IMR-90 (cell line): ENCODE results near the gene SRMS. TPM values are rescaled to one million over a fixed set of nuclear protein-coding genes. Genes with fewer than 3 reads are reported as not detected.

Source experiments
- ATAC-seq: fragments of 200-7000 bp; cut with Tn5 transposase; 2 replicates; pipeline ENCODE4 v1.9.1; 2020; ENCODE audit warnings: low read depth, mild to moderate bottlenecking, moderate library complexity
- BruUV-seq: library from RNA; stranded (reverse); fragments of 400-500 nt; replicated peaks from 2 replicates; lab custom pipeline; 2021; lab: Mats Ljungman, UMichigan
- CTCF ChIA-PET: fragments of 300-600 bp; formaldehyde crosslinking; extraction: SDS; loops from one replicate; lab custom pipeline; 2021; ENCODE audit warnings: antibody characterized with exemption; lab: Yijun Ruan, JAX
- POLR2A ChIA-PET: fragments of 300-600 bp; sonication (Branson Sonifier 250); formaldehyde crosslinking; loops from one replicate; lab custom pipeline; 2022; ENCODE audit warnings: antibody characterized with exemption; ENCODE audit not compliant: unreplicated experiment; lab: Charles Lee
- DNase-seq: peaks from one replicate; pipeline ENCODE4 v3.0.0; 2013
- H2AFZ ChIP-seq: replicated peaks from 2 replicates; pipeline ENCODE3; 2013; ENCODE audit warnings: low read length, mild to moderate bottlenecking; ENCODE audit not compliant: poor library complexity
- H2AK5ac ChIP-seq: 2 replicates; pipeline ENCODE4 v1.6.1; 2013; ENCODE audit warnings: low read depth, low read length, inconsistent platforms
- H2AK9ac ChIP-seq: replicated peaks from 2 replicates; pipeline ENCODE3; 2013; ENCODE audit warnings: mild to moderate bottlenecking, low read depth, low read length, moderate library complexity; ENCODE audit not compliant: poor library complexity
- H2BK120ac ChIP-seq: 2 replicates; pipeline ENCODE4 v1.6.1; 2013; ENCODE audit warnings: low read depth, low read length, inconsistent platforms
- H2BK15ac ChIP-seq: 3 replicates; pipeline ENCODE4 v1.6.1; 2013; ENCODE audit warnings: low read depth, low read length, inconsistent platforms
- H2BK20ac ChIP-seq: 2 replicates; pipeline ENCODE4 v1.6.1; 2013; ENCODE audit warnings: low read depth, mild to moderate bottlenecking, inconsistent platforms, low read length, moderate library complexity
- H2BK5ac ChIP-seq: 2 replicates; pipeline ENCODE4 v1.6.1; 2013; ENCODE audit warnings: mild to moderate bottlenecking, low read depth, low read length, inconsistent platforms; ENCODE audit not compliant: poor library complexity, severe bottlenecking
- H3K14ac ChIP-seq: replicated peaks from 2 replicates; pipeline ENCODE4 v1.6.1; 2013; ENCODE audit warnings: low read depth, low read length, inconsistent platforms
- H3K18ac ChIP-seq: 2 replicates; pipeline ENCODE4 v1.6.1; 2013; ENCODE audit warnings: low read depth, low read length, control low read depth
- H3K23ac ChIP-seq: 2 replicates; pipeline ENCODE4 v1.6.1; 2013; ENCODE audit warnings: low read depth, low read length, inconsistent platforms
- H3K27ac ChIP-seq: 2 replicates; pipeline ENCODE4 v1.5.1; 2013; ENCODE audit warnings: mild to moderate bottlenecking, control low read depth, low read length; ENCODE audit not compliant: insufficient read depth
- H3K27me3 ChIP-seq: 2 replicates; pipeline ENCODE4 v1.6.1; 2013; ENCODE audit warnings: low read length; ENCODE audit not compliant: control insufficient read depth, insufficient read depth
- H3K36me3 ChIP-seq: 2 replicates; pipeline ENCODE4 v1.6.1; 2013; ENCODE audit warnings: low read length, mixed read lengths; ENCODE audit not compliant: control insufficient read depth, insufficient read depth
- H3K4ac ChIP-seq: 2 replicates; pipeline ENCODE4 v1.6.1; 2013; ENCODE audit warnings: low read depth, low read length, inconsistent platforms
- H3K4me1 ChIP-seq: 2 replicates; pipeline ENCODE4 v1.6.1; 2013; ENCODE audit warnings: low read length, mixed read lengths; ENCODE audit not compliant: control insufficient read depth, insufficient read depth
- H3K4me2 ChIP-seq: 2 replicates; pipeline ENCODE4 v1.6.1; 2013; ENCODE audit warnings: low read depth, mild to moderate bottlenecking, control low read depth, low read length, moderate library complexity
- H3K4me3 ChIP-seq: 2 replicates; pipeline ENCODE4 v1.5.1; 2013; ENCODE audit warnings: low read depth, mild to moderate bottlenecking, control low read depth, low read length, moderate library complexity; ENCODE audit not compliant: insufficient read depth
- H3K56ac ChIP-seq: 2 replicates; pipeline ENCODE4 v1.6.1; 2013; ENCODE audit warnings: low read length, inconsistent platforms; ENCODE audit not compliant: insufficient read depth; ENCODE audit errors: extremely low read depth
- H3K79me1 ChIP-seq, 2 experiments: 2 replicates each; pipeline ENCODE4 v1.6.1; 2013; ENCODE audit warnings: low read length in 2 of 2, inconsistent platforms in 1 of 2, low read depth in 1 of 2
- H3K9ac ChIP-seq: 2 replicates; pipeline ENCODE4 v1.6.1; 2013; ENCODE audit warnings: low read depth, low read length, control low read depth
- H3K9me1 ChIP-seq: 2 replicates; pipeline ENCODE4 v1.6.1; 2013; ENCODE audit warnings: low read length, inconsistent platforms; ENCODE audit not compliant: insufficient read depth
- H3K9me3 ChIP-seq: 2 replicates; pipeline ENCODE4 v1.6.1; 2013; ENCODE audit warnings: low read length; ENCODE audit not compliant: control insufficient read depth, insufficient read depth
- H4K20me1 ChIP-seq: 2 replicates; pipeline ENCODE4 v1.6.1; 2013; ENCODE audit warnings: low read length, inconsistent platforms; ENCODE audit not compliant: insufficient read depth
- H4K5ac ChIP-seq: 2 replicates; pipeline ENCODE4 v1.6.1; 2013; ENCODE audit warnings: mild to moderate bottlenecking, low read depth, low read length, control low read depth
- H4K8ac ChIP-seq, 2 experiments: 2 replicates each; pipeline ENCODE4 v1.6.1; 2013; ENCODE audit warnings: low read depth in 2 of 2, low read length in 2 of 2, control low read depth in 1 of 2, inconsistent platforms in 1 of 2
- H4K91ac ChIP-seq: 2 replicates; pipeline ENCODE4 v1.6.1; 2013; ENCODE audit warnings: low read depth, low read length, inconsistent platforms; ENCODE audit not compliant: insufficient read depth
- BHLHE40 ChIP-seq: fragments of 150-350 bp; IDR thresholded peaks from 2 replicates; pipeline ENCODE4 v1.6.1; 2016; ENCODE audit warnings: mild to moderate bottlenecking, low read depth, low read length
- CEBPB ChIP-seq: IDR thresholded peaks from 2 replicates; pipeline ENCODE4 v1.6.1; 2012; ENCODE audit warnings: low read depth, low read length, improper control_type of control experiment
- CHD1 ChIP-seq: IDR thresholded peaks from 2 replicates; pipeline ENCODE4 v1.6.1; 2012; ENCODE audit warnings: low read depth, low read length, improper control_type of control experiment
- CTCF ChIP-seq: conservative IDR thresholded peaks from 2 replicates; pipeline ENCODE4 v1.5.1; 2012; ENCODE audit warnings: mild to moderate bottlenecking, low read depth, low read length, improper control_type of control experiment
- ELK1 ChIP-seq: fragments of 150-350 bp; IDR thresholded peaks from 2 replicates; pipeline ENCODE4 v1.6.1; 2016; ENCODE audit warnings: low read depth, mild to moderate bottlenecking, low read length, moderate library complexity, borderline replicate concordance
- FOS ChIP-seq: fragments of 150-350 bp; IDR thresholded peaks from 2 replicates; pipeline ENCODE4 v1.6.1; 2016; ENCODE audit warnings: low read depth, low read length
- MAFK ChIP-seq: IDR thresholded peaks from 2 replicates; pipeline ENCODE4 v1.6.1; 2012; ENCODE audit warnings: low read depth, low read length, improper control_type of control experiment
- MAZ ChIP-seq: IDR thresholded peaks from 2 replicates; pipeline ENCODE4 v1.6.1; 2012; ENCODE audit warnings: low read depth, mild to moderate bottlenecking, low read length, improper control_type of control experiment, moderate library complexity, borderline replicate concordance
- MXI1 ChIP-seq: IDR thresholded peaks from 2 replicates; pipeline ENCODE4 v1.6.1; 2012; ENCODE audit warnings: low read depth, mild to moderate bottlenecking, low read length, moderate library complexity, borderline replicate concordance
- NFE2L2 ChIP-seq: fragments of 150-350 bp; IDR thresholded peaks from 2 replicates; pipeline ENCODE4 v1.6.1; 2016; ENCODE audit warnings: low read depth, mild to moderate bottlenecking, low read length
- POLR2A ChIP-seq: IDR thresholded peaks from 2 replicates; pipeline ENCODE4 v1.6.1; 2012; ENCODE audit warnings: mild to moderate bottlenecking, low read depth, low read length
- RAD21 ChIP-seq: IDR thresholded peaks from 2 replicates; pipeline ENCODE4 v1.6.1; 2012; ENCODE audit warnings: low read length, improper control_type of control experiment
- RFX5 ChIP-seq: IDR thresholded peaks from 2 replicates; pipeline ENCODE4 v1.8.0; 2012; ENCODE audit warnings: low read depth, mild to moderate bottlenecking, low read length, moderate library complexity
- SMC3 ChIP-seq: fragments of 150-350 bp; IDR thresholded peaks from 2 replicates; pipeline ENCODE4 v1.6.1; 2016; ENCODE audit warnings: low read depth, mild to moderate bottlenecking, antibody characterized with exemption, low read length, moderate library complexity
- WGBS, 2 experiments: methylation state at CpG; one replicate each; pipeline versions ENCODE4 v1.1.5 to v1.1.7; 2013; ENCODE audit warnings: missing lambda C conversion rate in 2 of 2; ENCODE audit not compliant: insufficient read length in 1 of 2; ENCODE audit errors: extremely low coverage in 2 of 2; 5-methylcytosine and 5-hydroxymethylcytosine counted together
- dilution Hi-C: fragments of 300-500 bp; cut with HindIII; formaldehyde crosslinking; loops from one replicate; pipeline ENCODE4 v1.14.3; 2018; ENCODE audit warnings: low sequenced_read_pairs; ENCODE audit not compliant: unreplicated experiment
- in situ Hi-C: fragments of 300-500 bp; cut with MboI; formaldehyde crosslinking; loops from 3 replicates; pipeline ENCODE4 v1.14.3; 2019; ENCODE audit warnings: low sequenced_read_pairs, inconsistent platforms, mixed read lengths
- intact Hi-C: fragments of 100-400 bp; cut with micrococcal nuclease; formaldehyde crosslinking; loops from 2 replicates; pipeline ENCODE4 v1.10.0; 2022
- polyA plus RNA-seq, 3 experiments: library from polyadenylated mRNA; depleted of rRNA; stranded (reverse); fragments of >200 nt; gene quantifications; 2 replicates each; pipeline ENCODE4 v1.2.3, GENCODE V29; 2012; ENCODE audit warnings: low replicate concordance in 1 of 3
- total RNA-seq: library from RNA; depleted of rRNA; stranded (reverse); fragments of >200 nt; gene quantifications from 2 replicates; pipeline ENCODE4 v1.2.3, GENCODE V29; 2012

SRMS gene
- total and polyA plus RNA-seq, 2 of the 4 experiments (the other 2 are of a cell fraction) = not detected

- no peak overlapping the region for H3K27ac ChIP-seq
- no peak overlapping the region for H2BK120ac ChIP-seq
- no peaks in the 10 kb centered on the region for H3K36me3 ChIP-seq
- TF ChIP-seq MAZ (no peak), CEBPB (no peak), CHD1 (no peak), ELK1 (no peak), FOS (no peak), BHLHE40 (no peak), POLR2A (no peak), MXI1 (no peak), RFX5 (no peak), MAFK (no peak), CTCF (no peak), NFE2L2 (no peak), RAD21 (no peak), SMC3 (no peak)
- dilution Hi-C loops = no loop called here
- H2BK15ac ChIP-seq = no peak overlapping the region
- in situ Hi-C loops = no loop called here
- peaks cover 29% of the 10 kb centered on the region for H3K9me3 ChIP-seq
- CTCF ChIA-PET = no interaction called here
- H3K56ac ChIP-seq = no peak overlapping the region
- no peak overlapping the region for H2AK9ac ChIP-seq
- no peak overlapping the region for H3K23ac ChIP-seq
- H3K9me1 ChIP-seq = no peaks in the 10 kb centered on the region
- no peak overlapping the region for H3K4me3 ChIP-seq
- H3K4me2 ChIP-seq = no peak overlapping the region
- no peaks in the 10 kb centered on the region for H3K79me1 ChIP-seq
- WGBS, 2 experiments = 75% methylated on average over 2 of the region's 8 CpGs; no CpG with 5 or more reads in 1 of the 2 experiments
- 0 out of 2 replicates have a peak, but pooled peaks cover 1% of the 10 kb centered on the region for H3K4me1 ChIP-seq
- no peak overlapping the region for H2BK5ac ChIP-seq
- H4K5ac ChIP-seq = no peak overlapping the region
- no TSS peak for BruUV-seq
- no peak overlapping the region for H3K4ac ChIP-seq
- no peak overlapping the region for H4K8ac ChIP-seq
- H2AFZ ChIP-seq = no peak overlapping the region
- no peak overlapping the region for H4K91ac ChIP-seq
- no peak for ATAC-seq
- no peak overlapping the region for H2AK5ac ChIP-seq
- DNase-seq = no peak
- no peak overlapping the region for H3K18ac ChIP-seq
- intact Hi-C loops = no loop called here
- H3K14ac ChIP-seq = no peak overlapping the region
- H4K20me1 ChIP-seq = no peaks in the 10 kb centered on the region
- no peak overlapping the region for H3K9ac ChIP-seq
- POLR2A ChIA-PET = no interaction called here
- H2BK20ac ChIP-seq = no peak overlapping the region
- peaks cover 44% of the 10 kb centered on the region for H3K27me3 ChIP-seq
These were observed 42.3 kb downstream of the SRMS start for GRCh38 chr20:63505281-63505680.
